Measurements from ENCODE around the gene PLEKHM3. TPM values are rescaled to one million over a fixed set of nuclear protein-coding genes. Genes with fewer than 3 reads are reported as not detected.

PLEKHM3 gene
- total and polyA plus RNA-seq, 7 donors = 1.2 to 47.9 (median 29.1) TPM

DNA sequence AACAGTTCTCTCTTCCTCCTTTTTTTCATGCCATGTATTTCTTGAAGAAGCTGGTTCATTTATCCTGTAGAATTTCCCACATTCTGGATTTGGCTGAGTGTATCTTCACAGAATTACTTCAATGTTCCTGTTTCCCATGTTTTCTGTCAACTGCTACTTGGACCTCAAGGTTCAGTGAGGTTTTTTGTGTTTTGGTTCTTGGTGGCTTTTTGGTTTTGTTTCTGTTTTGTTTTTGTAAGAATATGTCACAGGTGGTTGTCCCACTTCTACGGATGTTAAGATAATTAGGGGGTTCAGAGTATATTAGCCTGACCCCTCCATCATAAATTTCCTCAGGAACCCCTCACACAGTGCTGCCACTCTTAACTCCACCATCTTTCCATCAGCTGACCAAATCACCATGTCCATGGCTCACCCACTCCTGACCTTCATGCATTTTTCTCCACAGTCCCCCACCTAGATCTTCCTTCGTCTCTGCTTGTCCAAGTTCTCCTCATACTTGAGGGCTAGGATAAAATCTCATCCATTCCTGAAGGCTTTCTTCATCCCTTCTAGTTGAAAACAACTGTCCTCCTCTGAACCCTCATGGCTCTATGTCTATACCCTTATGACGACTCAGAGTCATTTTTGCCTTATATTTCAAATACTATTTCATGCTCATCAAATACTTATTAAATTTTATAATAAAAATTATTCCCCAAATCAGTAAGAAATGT is 40.4 kb downstream of the PLEKHM3 start:
- 86 to 93% methylated on average over 3 of the region's 3 CpGs for WGBS, 2 donors
- Histone ChIP-seq H3K4me3 (no peak overlapping the region), H3K27me3 (no peaks in the 10 kb centered on the region), H3K36me3 (no peaks in the 10 kb centered on the region), H3K4me1 (no peaks in the 10 kb centered on the region), H3K27ac (no peak overlapping the region), H3K9me3 (no peaks in the 10 kb centered on the region)
- intact Hi-C loops (cut with DNase I) = no loop called here
- no peak for TF ChIP-seq POLR2A (IDR thresholded peaks at IDR 0.05)
- TF ChIP-seq EP300 (IDR thresholded peaks at IDR 0.05) = no peak
- no peak for TF ChIP-seq CTCF (IDR thresholded peaks at IDR 0.05)
- no peak for TF ChIP-seq POLR2AphosphoS5 (IDR thresholded peaks at IDR 0.05)
- DNase-seq = no peak

DNA sequence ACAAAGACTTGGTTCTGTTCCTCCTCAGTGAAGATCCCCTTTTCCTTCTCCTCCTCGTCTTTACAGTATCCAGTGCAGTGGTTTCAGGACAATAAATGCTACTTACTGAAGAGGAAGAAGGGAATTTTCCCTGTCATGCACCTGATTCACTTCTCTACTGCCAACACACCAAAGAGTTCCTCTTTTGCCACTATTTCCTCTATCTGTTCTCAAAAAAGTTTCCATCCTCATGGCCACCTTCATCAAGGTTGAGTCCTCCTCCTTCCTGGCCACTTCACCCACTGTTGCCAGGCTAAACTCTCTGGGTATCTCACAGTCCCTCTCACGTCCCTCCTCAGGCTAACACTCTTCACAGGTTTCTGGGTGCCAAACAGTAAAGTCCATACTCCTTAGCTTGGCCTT is 41.7 kb downstream of the PLEKHM3 start:
- WGBS, 2 donors = 69 to 72% methylated on average over 2 of the region's 2 CpGs
- H3K4me3 ChIP-seq = no peak overlapping the region
- no peak for DNase-seq
- no peak overlapping the region for H3K27ac ChIP-seq
- H3K9me3 ChIP-seq = no peaks in the 10 kb centered on the region
- H3K4me1 ChIP-seq = no peaks in the 10 kb centered on the region
- no peaks in the 10 kb centered on the region for H3K27me3 ChIP-seq
- H3K36me3 ChIP-seq = no peaks in the 10 kb centered on the region
- TF ChIP-seq POLR2A (IDR thresholded peaks at IDR 0.05) (no peak), POLR2AphosphoS5 (IDR thresholded peaks at IDR 0.05) (no peak), EP300 (IDR thresholded peaks at IDR 0.05) (no peak), CTCF (IDR thresholded peaks at IDR 0.05) (no peak)
- intact Hi-C loops (cut with DNase I) = no loop called here

- Histone ChIP-seq H3K4me1 (no peaks in the 10 kb centered on the region), H3K9me3 (no peaks in the 10 kb centered on the region), H3K27ac (no peak overlapping the region), H3K36me3 (peaks cover 0 to 18% (median 2%) of the 10 kb centered on the region in 4 donors), H3K4me3 (no peak overlapping the region), H3K27me3 (no peaks in the 10 kb centered on the region)
- 95% methylated on average over 12 of the region's 12 CpGs for WGBS, 2 donors
- intact Hi-C loops (cut with DNase I) = no loop called here
- TF ChIP-seq POLR2AphosphoS5 (IDR thresholded peaks at IDR 0.05) (no peak), POLR2A (IDR thresholded peaks at IDR 0.05) (no peak), CTCF (IDR thresholded peaks at IDR 0.05) (no peak), EP300 (IDR thresholded peaks at IDR 0.05) (no peak)
- no peak for DNase-seq
Observed at GRCh38 chr2:207978177-207978948, 47.0 kb downstream of the PLEKHM3 start.

- intact Hi-C loops (cut with DNase I) = no loop called here
- 88 to 89% methylated on average over 2 of the region's 2 CpGs for WGBS, 2 donors
Observed at GRCh38 chr2:207975921-207976320, 49.4 kb downstream of the PLEKHM3 start.

More at GRCh38 chr2:207975921-207976320, 49.4 kb downstream of the PLEKHM3 start:
- no peak for DNase-seq
- Histone ChIP-seq H3K9me3 (no peaks in the 10 kb centered on the region), H3K27me3 (no peaks in the 10 kb centered on the region), H3K4me1 (peaks cover 0 to 15% (median 4%) of the 10 kb centered on the region in 4 donors), H3K27ac (no peak overlapping the region), H3K4me3 (no peak overlapping the region), H3K36me3 (peaks cover 0 to 18% (median 2%) of the 10 kb centered on the region in 4 donors)
- TF ChIP-seq EP300 (IDR thresholded peaks at IDR 0.05) (no peak), POLR2AphosphoS5 (IDR thresholded peaks at IDR 0.05) (no peak), POLR2A (IDR thresholded peaks at IDR 0.05) (no peak), CTCF (IDR thresholded peaks at IDR 0.05) (no peak)
